A673 (cell line): ENCODE results near the gene SCARB1. TPM values are rescaled to one million over a fixed set of nuclear protein-coding genes. Genes with fewer than 3 reads are reported as not detected.

Experiments
- BruUV-seq: library from RNA; stranded (reverse); fragments of 400-500 nt; replicated peaks from 2 replicates; lab custom pipeline; 2021; lab: Mats Ljungman, UMichigan
- CTCF ChIA-PET: fragments of 300-600 bp; sonication (Branson Sonifier 250); formaldehyde crosslinking; loops from one replicate; lab custom pipeline; 2022; ENCODE audit warnings: antibody characterized with exemption; lab: Charles Lee
- POLR2A ChIA-PET: fragments of 300-600 bp; sonication (Branson Sonifier 250); formaldehyde crosslinking; loops from one replicate; lab custom pipeline; 2022; ENCODE audit warnings: antibody characterized with exemption; ENCODE audit not compliant: low non-redundant PET; lab: Charles Lee
- DNase-seq: peaks from one replicate; pipeline ENCODE4 v3.0.0-alpha.2; 2015; ENCODE audit warnings: low spot score
- H3K27ac ChIP-seq: fragments of 200-600 bp; sonication (generic); 2 replicates; pipeline ENCODE4 v1.5.1; 2016; ENCODE audit warnings: mixed run types, low read depth, mild to moderate bottlenecking, mixed read lengths, antibody characterized with exemption, low read length; ENCODE audit not compliant: poor library complexity, severe bottlenecking
- H3K27me3 ChIP-seq: fragments of 200-600 bp; sonication (generic); replicated peaks from 2 replicates; pipeline ENCODE4 v1.6.1; 2017; ENCODE audit warnings: mixed run types, low read depth, mild to moderate bottlenecking, mixed read lengths, antibody characterized with exemption, low read length; ENCODE audit not compliant: insufficient read depth, poor library complexity
- H3K36me3 ChIP-seq: fragments of 200-600 bp; sonication (generic); 2 replicates; pipeline ENCODE4 v1.6.1; 2016; ENCODE audit warnings: mixed run types, mild to moderate bottlenecking, mixed read lengths, antibody characterized with exemption, low read length; ENCODE audit not compliant: insufficient read depth, poor library complexity, severe bottlenecking
- H3K4me1 ChIP-seq: fragments of 200-600 bp; sonication (generic); 2 replicates; pipeline ENCODE4 v1.6.1; 2017; ENCODE audit warnings: mixed run types, mild to moderate bottlenecking, mixed read lengths, antibody characterized with exemption, low read length; ENCODE audit not compliant: insufficient read depth, poor library complexity, severe bottlenecking
- H3K4me3 ChIP-seq: fragments of 200-600 bp; sonication (generic); 2 replicates; pipeline ENCODE4 v1.5.1; 2016; ENCODE audit warnings: low read depth, mixed run types, mild to moderate bottlenecking, mixed read lengths, low read length; ENCODE audit not compliant: poor library complexity, severe bottlenecking
- H3K9me3 ChIP-seq: fragments of 200-600 bp; sonication (generic); 2 replicates; pipeline ENCODE4 v1.6.1; 2016; ENCODE audit warnings: mixed run types, low read depth, mild to moderate bottlenecking, mixed read lengths, antibody characterized with exemption, low read length; ENCODE audit not compliant: poor library complexity, severe bottlenecking
- EZH2 ChIP-seq: fragments of 200-600 bp; sonication (generic); IDR thresholded peaks from 2 replicates; pipeline ENCODE4 v1.6.1; 2017; ENCODE audit warnings: borderline replicate concordance, low read depth, mild to moderate bottlenecking, mixed read lengths, antibody characterized with exemption, low read length; ENCODE audit not compliant: poor library complexity, severe bottlenecking
- intact Hi-C: fragments of 100-400 bp; cut with micrococcal nuclease; formaldehyde crosslinking; loops from one replicate; pipeline ENCODE4 v1.10.0; 2022; ENCODE audit not compliant: unreplicated experiment
- total RNA-seq: library from RNA; stranded (reverse); gene quantifications from 2 replicates; pipeline ENCODE4 v1.2.3, GENCODE V29; 2021
- TF ChIP-seq, protein P1 (sequence below): fragments of 300-800, 200-600 bp; sonication (generic); conservative IDR thresholded peaks from 2 replicates; pipeline ENCODE4 v1.5.1; 2017; ENCODE audit warnings: low read depth, mild to moderate bottlenecking, antibody characterized with exemption, low read length, moderate library complexity, mixed read lengths

The SCARB1 gene
- total RNA-seq, 1 experiment from 2014 or later, result 74.6 TPM

DNA sequence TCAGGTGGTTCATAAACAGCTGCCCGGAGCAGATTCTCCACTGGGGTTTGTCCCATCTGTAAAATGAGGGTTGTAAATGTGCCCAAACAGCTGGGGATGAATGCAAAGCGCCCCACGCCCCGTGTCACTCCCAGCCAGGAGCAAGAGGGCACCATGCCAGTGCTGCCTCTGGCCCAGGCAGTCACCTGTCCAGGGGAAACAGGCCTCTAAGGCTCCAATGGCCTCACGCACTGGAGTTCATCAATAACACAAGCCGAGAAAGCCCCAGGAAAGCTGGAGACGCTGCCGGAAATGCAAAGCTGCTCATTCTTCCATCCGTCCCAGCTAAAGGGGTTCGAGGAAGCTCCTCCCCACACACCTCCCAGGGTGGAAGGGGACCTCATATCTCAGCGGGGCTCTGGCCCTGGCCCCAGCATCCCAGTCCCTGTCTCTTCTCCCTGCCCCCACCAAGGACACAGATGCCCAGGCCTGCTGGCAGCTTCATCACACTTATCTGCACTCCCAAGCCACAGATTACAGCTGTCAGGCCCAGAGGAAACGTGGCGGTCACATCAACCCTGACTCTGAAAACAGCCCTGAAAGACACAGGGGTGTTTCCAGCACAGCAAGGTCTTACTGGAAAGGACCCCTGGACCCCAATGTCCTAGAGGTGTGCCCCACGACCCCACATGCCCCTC lies 21.5 kb downstream of the SCARB1 start:
- POLR2A ChIA-PET, result no interaction called here
- no peak overlapping the region for H3K27ac ChIP-seq
- H3K36me3 ChIP-seq, result no peaks in the 10 kb centered on the region
- no TSS peak for BruUV-seq
- no peaks in the 10 kb centered on the region for H3K4me1 ChIP-seq
- no peaks in the 10 kb centered on the region for H3K9me3 ChIP-seq
- DNase-seq, result no peak
- intact Hi-C loops, result no loop called here
- CTCF ChIA-PET, result no interaction called here
- no peak for TF ChIP-seq EZH2
- TF ChIP-seq, protein P1, sequence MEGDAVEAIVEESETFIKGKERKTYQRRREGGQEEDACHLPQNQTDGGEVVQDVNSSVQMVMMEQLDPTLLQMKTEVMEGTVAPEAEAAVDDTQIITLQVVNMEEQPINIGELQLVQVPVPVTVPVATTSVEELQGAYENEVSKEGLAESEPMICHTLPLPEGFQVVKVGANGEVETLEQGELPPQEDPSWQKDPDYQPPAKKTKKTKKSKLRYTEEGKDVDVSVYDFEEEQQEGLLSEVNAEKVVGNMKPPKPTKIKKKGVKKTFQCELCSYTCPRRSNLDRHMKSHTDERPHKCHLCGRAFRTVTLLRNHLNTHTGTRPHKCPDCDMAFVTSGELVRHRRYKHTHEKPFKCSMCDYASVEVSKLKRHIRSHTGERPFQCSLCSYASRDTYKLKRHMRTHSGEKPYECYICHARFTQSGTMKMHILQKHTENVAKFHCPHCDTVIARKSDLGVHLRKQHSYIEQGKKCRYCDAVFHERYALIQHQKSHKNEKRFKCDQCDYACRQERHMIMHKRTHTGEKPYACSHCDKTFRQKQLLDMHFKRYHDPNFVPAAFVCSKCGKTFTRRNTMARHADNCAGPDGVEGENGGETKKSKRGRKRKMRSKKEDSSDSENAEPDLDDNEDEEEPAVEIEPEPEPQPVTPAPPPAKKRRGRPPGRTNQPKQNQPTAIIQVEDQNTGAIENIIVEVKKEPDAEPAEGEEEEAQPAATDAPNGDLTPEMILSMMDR, result no peak
- no peaks in the 10 kb centered on the region for H3K27me3 ChIP-seq
- no peak overlapping the region for H3K4me3 ChIP-seq

DNA sequence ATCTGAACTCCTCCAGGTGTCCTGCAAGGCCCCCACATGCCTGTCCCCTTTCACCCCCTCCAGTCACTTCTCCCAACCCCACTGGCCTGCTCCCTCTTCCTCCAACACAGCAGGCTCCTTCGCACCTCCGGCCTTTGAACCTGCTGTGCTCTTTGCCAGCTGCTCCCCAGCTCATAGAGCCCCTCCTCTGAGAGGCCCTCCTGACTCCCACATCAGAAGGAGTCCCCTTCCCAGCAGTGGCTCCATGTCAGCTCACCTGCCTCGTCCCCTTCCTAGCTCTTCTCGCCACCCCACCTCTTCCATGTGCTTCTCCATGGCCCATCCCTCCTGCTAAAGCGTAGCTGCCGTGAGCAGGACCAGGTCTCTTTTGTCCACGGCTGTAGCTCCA lies 22.1 kb downstream of the SCARB1 start:
- Histone ChIP-seq H3K4me1 (no peaks in the 10 kb centered on the region), H3K4me3 (no peak overlapping the region)
- no TSS peak for BruUV-seq

DNA sequence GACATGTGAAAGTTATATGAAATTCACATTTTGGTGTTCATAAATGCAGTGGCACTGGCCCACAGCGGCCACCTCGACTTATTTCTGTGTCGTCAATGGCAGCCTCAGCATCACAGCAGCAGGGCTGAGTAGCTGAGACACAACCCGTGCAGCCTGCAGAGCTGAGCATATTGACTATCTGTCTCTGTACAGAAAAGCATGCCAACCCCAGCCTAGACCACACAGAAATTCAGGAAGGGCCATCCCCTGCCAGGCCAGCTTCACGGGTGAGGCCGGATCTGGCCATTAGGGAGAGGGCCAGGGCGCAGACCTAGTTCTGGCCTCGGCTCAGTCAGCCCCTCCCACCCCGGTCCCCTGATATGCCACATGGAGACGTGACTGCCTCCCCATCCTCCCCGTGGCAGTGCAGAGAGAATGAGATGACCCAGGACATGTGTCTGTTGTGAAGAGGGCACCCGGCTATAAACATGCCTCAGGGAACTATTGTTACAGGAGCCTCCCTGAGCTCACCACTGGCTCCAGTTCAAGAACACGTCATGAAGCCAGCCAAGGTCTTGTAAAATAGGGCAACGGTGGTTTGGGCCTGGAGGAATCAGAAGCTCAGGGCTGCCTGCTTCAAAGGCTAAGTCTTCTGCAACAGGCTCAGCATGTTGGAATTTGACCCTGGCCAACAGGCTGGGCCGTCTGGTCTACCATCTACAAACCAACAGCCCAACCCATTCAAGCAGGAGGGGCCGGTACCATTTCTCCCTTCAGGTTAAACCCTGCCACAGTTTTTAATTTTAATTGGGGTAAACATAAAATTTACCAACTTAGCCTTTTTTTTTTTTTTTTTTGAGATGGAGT lies 25.5 kb downstream of the SCARB1 start:
- DNase-seq, result peak; percentile 63
- no peak overlapping the region for H3K27ac ChIP-seq

More for the DNA sequence above, 22.1 kb downstream of the SCARB1 start:
- POLR2A ChIA-PET, result no interaction called here
- no peak overlapping the region for H3K27ac ChIP-seq
- CTCF ChIA-PET, result no interaction called here
- DNase-seq, result no peak
- H3K27me3 ChIP-seq, result no peaks in the 10 kb centered on the region
- TF ChIP-seq EZH2, result no peak
- TF ChIP-seq, protein P1, result no peak
- H3K9me3 ChIP-seq, result no peaks in the 10 kb centered on the region
- no peaks in the 10 kb centered on the region for H3K36me3 ChIP-seq
- intact Hi-C loops, result no loop called here

More for the DNA sequence above, 25.5 kb downstream of the SCARB1 start:
- no peaks in the 10 kb centered on the region for H3K4me1 ChIP-seq
- intact Hi-C loops, result no loop called here
- H3K9me3 ChIP-seq, result no peaks in the 10 kb centered on the region
- TF ChIP-seq, protein P1, result no peak
- TF ChIP-seq EZH2, result no peak
- no peak overlapping the region for H3K4me3 ChIP-seq
- ChIA-PET POLR2A (interaction anchor here (0.6 kb wide), 1 partner anchor 19 kb away, joined by 5 read pairs; no protein-coding TSS in a partner anchor), CTCF (no interaction called here)
- no peaks in the 10 kb centered on the region for H3K36me3 ChIP-seq
- BruUV-seq, result no TSS peak
- no peaks in the 10 kb centered on the region for H3K27me3 ChIP-seq
